GM10847 (cell line): ENCODE data around the gene CCDC169.

Experiments used
- POLR2A ChIP-seq: IDR thresholded peaks from 2 replicates; pipeline ENCODE4 v1.6.1; 2011; ENCODE audit not compliant: insufficient read length; ENCODE audit errors: extremely low read depth

CCDC169 gene

DNA sequence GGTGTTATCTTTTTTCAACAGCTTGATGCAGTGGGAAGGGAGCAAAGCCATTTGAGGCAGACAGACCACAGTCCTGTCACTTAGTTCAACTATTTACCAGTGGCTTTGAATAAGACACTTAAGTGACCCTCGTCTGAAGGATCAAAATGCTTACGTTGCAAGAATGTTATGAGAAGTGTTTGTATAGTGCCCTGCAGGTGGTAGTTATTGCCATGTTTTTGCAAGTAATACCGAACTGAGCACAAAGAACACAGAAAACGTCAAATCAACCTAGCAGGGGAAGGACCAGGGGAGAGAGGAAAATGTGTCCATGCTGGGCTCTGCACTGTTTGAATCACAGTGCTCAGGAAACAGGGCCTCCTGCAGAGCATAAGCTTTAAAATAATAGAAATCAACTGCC lies 86.0 kb downstream of the CCDC169 start:
- TF ChIP-seq POLR2A, result no peak

GRCh38 chr13:36210738-36211137 lies 86.9 kb downstream of the CCDC169 start:
- TF ChIP-seq POLR2A, result no peak

GRCh38 chr13:36207672-36208071 lies 89.9 kb downstream of the CCDC169 start:
- TF ChIP-seq POLR2A, result no peak

DNA sequence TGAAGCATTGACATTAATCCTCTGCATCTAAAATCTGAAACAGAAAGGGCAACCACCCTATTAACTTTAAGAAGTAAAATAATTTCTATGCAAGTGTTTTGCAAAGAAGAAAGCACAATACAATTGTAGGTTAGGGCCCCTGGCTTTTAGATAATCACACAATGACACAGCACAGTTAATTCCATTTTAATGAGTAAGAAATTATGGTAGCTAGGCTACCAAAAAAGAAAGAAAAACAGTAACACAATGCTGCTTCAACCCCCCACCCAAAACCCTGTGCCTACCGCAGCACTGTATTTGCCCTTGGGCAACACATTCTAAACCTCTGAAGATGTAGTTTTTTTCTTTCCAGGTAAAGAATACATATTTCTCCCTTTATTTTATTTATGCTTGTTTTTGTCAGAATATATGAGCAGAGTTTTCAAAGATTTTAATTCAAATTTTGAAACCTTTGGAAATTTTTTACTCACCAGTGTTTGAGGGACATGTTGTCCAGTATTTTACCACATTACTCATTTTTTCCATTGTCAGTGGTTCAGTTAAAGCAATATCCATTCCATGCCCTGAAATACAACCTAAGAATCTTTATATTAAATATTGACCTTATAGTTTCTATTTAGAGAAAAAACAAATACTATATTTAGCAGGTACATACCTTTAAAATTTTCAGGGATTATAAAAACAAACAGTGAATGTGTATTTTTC lies 104.3 kb downstream of the CCDC169 start:
- TF ChIP-seq POLR2A, result no peak

GRCh38 chr13:36192166-36192565 lies 105.4 kb downstream of the CCDC169 start:
- no peak for TF ChIP-seq POLR2A

GRCh38 chr13:36190771-36191170 lies 106.8 kb downstream of the CCDC169 start:
- TF ChIP-seq POLR2A, result no peak

- TF ChIP-seq POLR2A, result no peak
Measured at GRCh38 chr13:36188441-36188840, 109.2 kb downstream of the CCDC169 start.

DNA sequence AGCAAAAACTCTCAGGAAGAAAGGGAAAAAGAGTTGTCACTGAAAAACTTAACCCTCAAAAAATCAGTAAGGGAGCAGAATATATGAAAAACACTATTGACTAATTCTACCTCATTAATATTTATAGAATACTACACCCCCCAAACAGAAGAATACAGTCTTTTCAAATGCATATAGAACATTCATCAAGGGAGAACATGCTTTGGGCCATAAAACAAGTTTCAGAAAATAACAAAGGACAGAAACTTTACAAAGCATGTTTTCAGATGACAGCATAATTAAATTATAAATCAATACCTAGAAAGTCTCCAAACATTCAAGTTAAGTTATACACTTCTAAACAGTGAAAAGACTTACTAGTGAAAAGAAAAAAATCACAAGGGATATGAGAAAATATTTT lies 113.7 kb downstream of the CCDC169 start:
- TF ChIP-seq POLR2A, result no peak
